ENCODE measurements around the gene SPHK2.
A peak's percentile ranks its signal among the peaks of the same experiment; 100 is the strongest.

The SPHK2 gene

DNA sequence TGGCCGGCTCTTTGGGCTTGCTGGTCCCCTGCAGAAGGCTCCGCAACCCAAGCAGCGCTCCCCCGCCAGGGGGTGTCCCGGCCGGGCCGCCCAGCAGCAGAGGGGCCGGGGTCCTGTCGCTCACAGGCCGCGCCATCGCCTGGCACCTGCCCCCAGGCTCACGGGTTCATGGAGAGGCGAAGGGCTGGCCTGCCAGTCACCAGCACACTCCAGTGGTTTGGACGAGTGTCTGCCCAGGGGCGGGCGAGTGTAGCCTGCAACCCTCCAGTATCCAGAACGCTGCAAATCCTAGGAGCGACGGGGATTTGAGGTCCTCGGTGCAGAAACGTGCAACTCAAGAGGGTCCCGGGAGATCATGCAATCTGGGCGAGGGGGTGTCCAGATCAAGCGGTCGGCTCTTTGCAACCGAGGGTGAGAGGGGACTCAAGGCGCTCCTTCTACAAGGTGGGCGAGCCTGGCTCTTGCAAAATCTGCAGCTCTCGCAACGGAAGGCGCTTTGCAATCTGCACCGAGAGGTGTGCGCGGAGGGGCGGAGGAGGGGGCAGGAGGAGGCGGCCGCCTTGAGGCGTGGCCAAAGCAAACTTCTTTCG, 17.6 kb downstream of the SPHK2 start, which contains the start of gene DBP:
DBP (minus strand) TSS at position 521 of the 590 bp plus-strand sequence; CDS start at position 136, 385 bp downstream.
- H3K9me3 ChIP-seq (ENCODE audit: insufficient read depth, low read length, severe bottlenecking) = no peaks in the 10 kb centered on the region
- H3K27me3 ChIP-seq (ENCODE audit: insufficient read depth, low read length, poor library complexity) = no peaks in the 10 kb centered on the region
- peak within 1 kb of the TSS; percentile 85 for H3K4me2 ChIP-seq (ENCODE audit: insufficient read depth, low read length)
- H3K36me3 ChIP-seq (ENCODE audit: insufficient read depth, low read length) = peaks cover 11% of the 10 kb centered on the region
- peak within 1 kb of the TSS; percentile 75 to 87 for H3K4me3 ChIP-seq (ENCODE audit: low read depth in 1 of 2, low read length in 2 of 2)
- H3K4me1 ChIP-seq (ENCODE audit: insufficient read depth, low read length) = peaks cover 54% of the 10 kb centered on the region
- H3K79me2 ChIP-seq (ENCODE audit: insufficient read depth, low read length) = peaks cover 18% of the 10 kb centered on the region
- peaks cover 7% of the 10 kb centered on the region; the same call in 1 of the 2 replicates for H4K20me1 ChIP-seq (ENCODE audit: insufficient read depth, low read length)
- H3K9ac ChIP-seq (ENCODE audit: low read depth, low read length) = peak within 1 kb of the TSS; percentile 93
- DNase-seq (no peak), ATAC-seq (ENCODE audit: insufficient read depth, low read depth) (peak; percentile 0; the same call in 2 of the 3 replicates)
- H3K27ac ChIP-seq (ENCODE audit: low read length) = peak within 1 kb of the TSS; percentile 97
- peak; percentile 32 for TF ChIP-seq CTCF (IDR thresholded peaks at IDR 0.05; ENCODE audit: borderline replicate concordance, extremely low read depth, low read length, poor library complexity, severe bottlenecking)
- TF ChIP-seq EZH2 (IDR thresholded peaks at IDR 0.05; ENCODE audit: borderline replicate concordance, low read depth, low read length, severe bottlenecking) = no peak
- H2AFZ ChIP-seq (ENCODE audit: low read depth, low read length) = peak within 1 kb of the TSS; percentile 82

GRCh38 chr19:48637449-48637947, 18.2 kb downstream of the SPHK2 start:
- ATAC-seq (ENCODE audit: insufficient read depth, low read depth) (peak; percentile 84), DNase-seq (peak; percentile 100)
- peaks cover 7% of the 10 kb centered on the region; the same call in 1 of the 2 replicates for H4K20me1 ChIP-seq (ENCODE audit: insufficient read depth, low read length)
- H3K36me3 ChIP-seq (ENCODE audit: insufficient read depth, low read length) = peaks cover 9% of the 10 kb centered on the region
- peak overlapping the region; percentile 97 for H3K27ac ChIP-seq (ENCODE audit: low read length)
- peak overlapping the region; percentile 23 to 87; a peak in 3 of 4 replicates for H3K4me3 ChIP-seq (ENCODE audit: low read depth in 1 of 2, low read length in 2 of 2)
- peak overlapping the region; percentile 85 for H3K4me2 ChIP-seq (ENCODE audit: insufficient read depth, low read length)
- H2AFZ ChIP-seq (ENCODE audit: low read depth, low read length) = peak overlapping the region; percentile 82
- no peak for TF ChIP-seq EZH2 (IDR thresholded peaks at IDR 0.05; ENCODE audit: borderline replicate concordance, low read depth, low read length, severe bottlenecking)
- no peak for TF ChIP-seq CTCF (IDR thresholded peaks at IDR 0.05; ENCODE audit: borderline replicate concordance, extremely low read depth, low read length, poor library complexity, severe bottlenecking)
- H3K79me2 ChIP-seq (ENCODE audit: insufficient read depth, low read length) = peaks cover 18% of the 10 kb centered on the region
- H3K4me1 ChIP-seq (ENCODE audit: insufficient read depth, low read length) = peaks cover 54% of the 10 kb centered on the region
- H3K9ac ChIP-seq (ENCODE audit: low read depth, low read length) = peak overlapping the region; percentile 76
- no peaks in the 10 kb centered on the region for H3K27me3 ChIP-seq (ENCODE audit: insufficient read depth, low read length, poor library complexity)
- no peaks in the 10 kb centered on the region for H3K9me3 ChIP-seq (ENCODE audit: insufficient read depth, low read length, severe bottlenecking)

DNA sequence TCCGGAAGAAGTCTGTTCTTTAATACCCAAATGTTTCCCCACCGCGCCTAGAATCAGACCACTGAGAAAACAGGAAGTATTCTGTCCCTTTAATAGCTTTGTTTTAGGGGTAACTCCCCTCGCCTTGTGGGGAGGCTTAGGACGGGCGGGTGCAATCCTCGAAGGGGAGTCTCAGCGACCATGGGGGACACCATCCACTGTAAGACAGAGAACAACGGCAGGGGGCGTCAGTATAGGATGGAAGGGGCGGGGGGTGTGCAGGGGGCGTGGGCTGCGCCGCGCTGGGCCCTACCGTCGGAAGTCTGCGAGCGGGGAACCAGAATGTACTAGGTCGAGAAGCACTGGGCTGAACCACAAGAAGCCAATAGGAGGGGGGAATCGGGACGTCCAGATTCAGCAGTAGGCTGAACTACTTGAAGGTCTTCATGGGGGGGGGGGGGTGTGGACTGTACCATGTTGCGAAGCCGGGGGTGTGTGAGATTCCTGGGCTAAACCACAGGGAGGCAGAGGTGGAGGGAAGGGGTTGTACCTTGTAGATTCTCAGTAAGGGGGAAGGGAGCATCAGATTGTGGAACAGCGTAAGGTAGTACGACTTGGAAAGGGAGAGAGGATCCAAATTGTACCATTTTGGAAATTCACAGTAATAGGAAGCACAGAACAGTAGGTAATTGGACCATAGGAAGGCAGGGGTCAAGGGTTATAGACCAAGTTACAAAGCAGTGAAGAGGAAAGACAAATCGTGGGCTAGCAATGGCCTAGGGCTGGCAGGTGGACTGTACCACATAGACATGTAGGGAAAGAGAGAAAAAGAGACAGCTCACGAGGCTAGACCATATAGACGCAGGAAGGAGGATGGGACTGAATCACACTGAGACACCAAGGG, 18.9 kb downstream of the SPHK2 start:
- Histone ChIP-seq H3K9ac (ENCODE audit: low read depth, low read length) (peak overlapping the region; percentile 76), H3K4me2 (ENCODE audit: insufficient read depth, low read length) (peak overlapping the region; percentile 85), H3K27me3 (ENCODE audit: insufficient read depth, low read length, poor library complexity) (no peaks in the 10 kb centered on the region), H3K27ac (ENCODE audit: low read length) (peak overlapping the region; percentile 97), H2AFZ (ENCODE audit: low read depth, low read length) (peak overlapping the region; percentile 82), H3K4me1 (ENCODE audit: insufficient read depth, low read length) (peaks cover 47% of the 10 kb centered on the region), H3K79me2 (ENCODE audit: insufficient read depth, low read length) (peaks cover 18% of the 10 kb centered on the region), H3K36me3 (ENCODE audit: insufficient read depth, low read length) (peaks cover 2% of the 10 kb centered on the region; the same call in 1 of the 2 replicates), H4K20me1 (ENCODE audit: insufficient read depth, low read length) (peaks cover 7% of the 10 kb centered on the region; the same call in 1 of the 2 replicates), H3K9me3 (ENCODE audit: insufficient read depth, low read length, severe bottlenecking) (no peaks in the 10 kb centered on the region), H3K4me3 (ENCODE audit: low read depth in 1 of 2, low read length in 2 of 2) (peak overlapping the region; percentile 23 to 59; a peak in 3 of 4 replicates)
- peak; percentile 42 for ATAC-seq (ENCODE audit: insufficient read depth, low read depth)
- peak; percentile 92 for DNase-seq
- TF ChIP-seq EZH2 (IDR thresholded peaks at IDR 0.05; ENCODE audit: borderline replicate concordance, low read depth, low read length, severe bottlenecking) (no peak), CTCF (IDR thresholded peaks at IDR 0.05; ENCODE audit: borderline replicate concordance, extremely low read depth, low read length, poor library complexity, severe bottlenecking) (peak; percentile 54)

Measured in DND-41 (cell line).